GM13977 (cell line): Measurements from ENCODE around the gene WNT7A.

Experiments used
- DNase-seq: peaks from one replicate; pipeline ENCODE4 v3.0.0; 2012; ENCODE audit warnings: low spot score
- in situ Hi-C: fragments of 300-500 bp; cut with MboI; formaldehyde crosslinking; loops from one replicate; pipeline ENCODE4 v1.12.0; 2022; ENCODE audit warnings: low sequenced_read_pairs, low pct_unique_long_range_greater_than_20kb, mixed read lengths, inconsistent platforms; ENCODE audit not compliant: unreplicated experiment
- TF ChIP-seq, protein P1 (sequence below): IDR thresholded peaks from 2 replicates; pipeline ENCODE4 v1.5.1; 2012; ENCODE audit warnings: mild to moderate bottlenecking, control low read depth; ENCODE audit not compliant: insufficient read depth; ENCODE audit errors: extremely low read depth, missing control alignments

WNT7A gene

DNA sequence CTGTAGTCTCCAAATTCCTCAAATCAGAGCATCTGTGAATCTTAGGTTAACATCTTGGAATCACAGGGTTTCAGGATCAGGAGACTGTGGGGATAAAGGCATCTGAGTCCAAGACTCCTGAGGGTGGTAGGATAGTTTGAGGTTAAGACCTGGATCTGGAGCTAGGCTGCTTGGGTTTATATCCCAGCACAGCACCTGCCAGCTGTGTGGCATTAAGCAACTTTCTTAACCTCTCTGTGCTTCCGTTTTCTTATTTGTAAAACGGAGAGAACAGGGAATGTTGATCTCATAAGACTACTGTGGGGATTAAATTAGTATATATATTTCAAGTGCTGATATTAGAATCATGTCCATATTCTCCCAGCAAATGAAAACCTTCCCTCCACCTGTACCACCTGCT, 33.6 kb downstream of the WNT7A start:
- no peak for DNase-seq
- TF ChIP-seq, protein P1, sequence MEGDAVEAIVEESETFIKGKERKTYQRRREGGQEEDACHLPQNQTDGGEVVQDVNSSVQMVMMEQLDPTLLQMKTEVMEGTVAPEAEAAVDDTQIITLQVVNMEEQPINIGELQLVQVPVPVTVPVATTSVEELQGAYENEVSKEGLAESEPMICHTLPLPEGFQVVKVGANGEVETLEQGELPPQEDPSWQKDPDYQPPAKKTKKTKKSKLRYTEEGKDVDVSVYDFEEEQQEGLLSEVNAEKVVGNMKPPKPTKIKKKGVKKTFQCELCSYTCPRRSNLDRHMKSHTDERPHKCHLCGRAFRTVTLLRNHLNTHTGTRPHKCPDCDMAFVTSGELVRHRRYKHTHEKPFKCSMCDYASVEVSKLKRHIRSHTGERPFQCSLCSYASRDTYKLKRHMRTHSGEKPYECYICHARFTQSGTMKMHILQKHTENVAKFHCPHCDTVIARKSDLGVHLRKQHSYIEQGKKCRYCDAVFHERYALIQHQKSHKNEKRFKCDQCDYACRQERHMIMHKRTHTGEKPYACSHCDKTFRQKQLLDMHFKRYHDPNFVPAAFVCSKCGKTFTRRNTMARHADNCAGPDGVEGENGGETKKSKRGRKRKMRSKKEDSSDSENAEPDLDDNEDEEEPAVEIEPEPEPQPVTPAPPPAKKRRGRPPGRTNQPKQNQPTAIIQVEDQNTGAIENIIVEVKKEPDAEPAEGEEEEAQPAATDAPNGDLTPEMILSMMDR: no peak
- in situ Hi-C loops: no loop called here

DNA sequence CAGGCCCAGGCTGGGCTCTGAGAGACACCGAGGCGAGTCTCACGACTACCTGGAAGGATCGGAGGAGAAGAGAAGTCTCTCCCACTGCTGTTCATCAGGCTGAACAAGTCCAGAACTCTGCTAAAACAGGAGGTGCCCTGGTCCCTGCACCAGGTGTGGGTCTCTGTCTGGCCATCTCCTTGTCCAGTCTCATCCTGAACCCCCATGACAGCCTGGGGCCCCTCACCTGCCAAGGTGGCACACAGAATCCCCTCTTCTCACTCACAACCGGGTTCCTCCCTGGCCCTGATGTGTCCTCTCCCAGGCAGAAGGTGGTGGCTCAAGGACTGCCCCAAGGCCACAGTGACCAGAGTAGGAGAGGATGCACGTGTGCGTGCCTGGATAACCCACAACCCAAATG, 34.1 kb downstream of the WNT7A start:
- in situ Hi-C loops: no loop called here
- TF ChIP-seq, protein P1: no peak
- no peak for DNase-seq

DNA sequence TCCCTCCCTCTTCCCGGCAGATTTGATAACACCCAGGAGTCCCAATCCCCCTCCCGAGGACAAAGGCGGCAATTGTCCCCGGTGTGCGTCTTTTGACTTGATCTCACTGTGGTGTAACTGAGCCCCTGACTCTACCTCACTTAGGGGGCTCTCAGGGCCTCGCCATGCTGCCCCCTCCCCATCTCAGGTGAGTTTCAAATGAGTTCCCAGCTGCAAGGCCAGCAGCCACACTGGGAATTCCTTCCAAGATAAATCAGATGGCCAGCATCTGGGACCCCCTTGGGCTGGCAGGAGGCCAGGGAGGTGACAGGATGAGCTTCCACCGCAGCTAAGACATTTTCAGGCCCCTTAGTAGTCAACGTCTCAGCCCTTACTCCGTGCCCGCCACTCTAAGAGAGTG, 35.0 kb downstream of the WNT7A start:
- no peak for DNase-seq
- TF ChIP-seq, protein P1: no peak
- in situ Hi-C loops: no loop called here

DNA sequence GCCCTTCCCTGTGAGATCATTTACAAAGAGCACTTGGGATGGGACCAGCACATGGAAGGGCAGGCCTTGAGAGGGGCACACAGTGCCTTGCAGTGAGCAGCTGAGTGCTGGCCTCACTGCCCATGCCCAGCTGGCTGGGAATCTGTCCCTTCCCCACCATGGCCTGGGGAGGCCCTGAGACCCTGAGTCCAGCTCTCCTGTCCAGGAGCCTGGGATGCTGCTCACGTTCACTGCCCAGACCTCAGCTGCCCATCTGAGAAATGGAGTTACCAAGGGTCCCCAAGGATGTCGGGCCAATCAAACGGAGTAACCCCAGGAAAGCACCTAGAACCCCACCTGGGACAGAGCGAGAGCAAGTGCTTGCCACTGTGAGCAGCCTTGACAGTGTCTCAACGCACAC, 35.6 kb downstream of the WNT7A start:
- TF ChIP-seq, protein P1: no peak
- in situ Hi-C loops: no loop called here

DNA sequence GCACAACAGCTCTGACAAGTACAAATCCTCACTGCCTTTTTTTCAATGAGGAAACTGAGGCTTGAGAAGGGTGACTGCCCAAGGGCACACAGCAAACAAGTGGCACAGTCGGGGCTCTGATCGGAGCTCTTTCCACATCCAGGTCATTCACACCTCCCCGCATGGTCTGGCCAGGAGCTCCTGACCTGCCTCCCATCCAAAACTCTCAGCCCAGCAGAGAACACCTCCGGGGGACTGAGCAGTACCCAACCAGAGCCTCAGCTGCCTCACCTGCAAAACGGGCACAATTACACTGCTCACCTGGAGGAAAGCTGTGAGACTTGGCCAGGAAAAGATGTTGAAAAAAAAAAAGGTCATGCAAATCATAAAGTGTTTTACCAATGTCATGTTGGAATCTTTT, 36.5 kb downstream of the WNT7A start:
- in situ Hi-C loops: no loop called here
- TF ChIP-seq, protein P1: no peak
- DNase-seq: no peak

More for the DNA sequence above, 35.6 kb downstream of the WNT7A start:
- no peak for DNase-seq

DNA sequence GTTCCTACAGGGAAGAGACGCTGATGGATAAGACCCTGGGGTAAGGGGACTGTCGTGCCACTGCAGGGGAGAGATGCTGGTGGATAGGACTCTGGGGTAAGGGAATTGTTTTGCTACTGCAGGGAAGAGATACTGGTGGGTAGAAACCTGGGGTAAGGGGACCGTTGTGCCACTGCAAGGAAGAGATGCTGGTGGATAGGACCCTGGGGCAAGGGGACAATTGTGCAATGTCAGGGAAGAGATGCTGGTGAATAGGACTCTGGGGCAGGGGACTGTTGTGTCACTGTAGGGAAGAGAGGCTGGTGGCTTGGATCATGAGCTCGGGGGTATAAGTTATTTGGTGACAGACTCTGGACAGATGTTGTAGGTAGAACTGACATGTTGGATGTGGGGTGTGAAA, 37.6 kb downstream of the WNT7A start:
- no peak for DNase-seq
- in situ Hi-C loops: no loop called here
- TF ChIP-seq, protein P1: no peak

DNA sequence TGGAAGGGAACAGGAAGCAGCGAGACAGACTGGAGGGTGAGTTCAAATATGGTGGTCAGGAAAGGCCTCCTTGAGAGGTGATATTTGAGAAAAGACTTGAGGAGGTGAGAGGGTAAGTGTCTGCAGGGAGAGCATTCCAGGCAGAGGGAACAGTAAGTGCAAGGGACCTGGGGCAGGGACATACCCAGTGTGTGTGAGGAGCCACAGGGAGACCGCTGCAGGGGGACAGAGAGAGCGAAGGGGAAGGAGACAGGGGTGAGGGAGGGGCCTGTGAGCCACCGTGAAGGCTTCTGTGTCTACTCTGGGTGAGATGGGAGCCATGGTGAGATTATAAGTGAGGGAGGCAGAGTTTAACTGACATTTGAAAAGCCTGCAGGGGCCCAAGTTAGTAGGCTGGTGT, 38.0 kb downstream of the WNT7A start:
- DNase-seq: no peak
- TF ChIP-seq, protein P1: no peak
- in situ Hi-C loops: no loop called here
